ENCODE data around the gene MTF2.

Gene MTF2

DNA sequence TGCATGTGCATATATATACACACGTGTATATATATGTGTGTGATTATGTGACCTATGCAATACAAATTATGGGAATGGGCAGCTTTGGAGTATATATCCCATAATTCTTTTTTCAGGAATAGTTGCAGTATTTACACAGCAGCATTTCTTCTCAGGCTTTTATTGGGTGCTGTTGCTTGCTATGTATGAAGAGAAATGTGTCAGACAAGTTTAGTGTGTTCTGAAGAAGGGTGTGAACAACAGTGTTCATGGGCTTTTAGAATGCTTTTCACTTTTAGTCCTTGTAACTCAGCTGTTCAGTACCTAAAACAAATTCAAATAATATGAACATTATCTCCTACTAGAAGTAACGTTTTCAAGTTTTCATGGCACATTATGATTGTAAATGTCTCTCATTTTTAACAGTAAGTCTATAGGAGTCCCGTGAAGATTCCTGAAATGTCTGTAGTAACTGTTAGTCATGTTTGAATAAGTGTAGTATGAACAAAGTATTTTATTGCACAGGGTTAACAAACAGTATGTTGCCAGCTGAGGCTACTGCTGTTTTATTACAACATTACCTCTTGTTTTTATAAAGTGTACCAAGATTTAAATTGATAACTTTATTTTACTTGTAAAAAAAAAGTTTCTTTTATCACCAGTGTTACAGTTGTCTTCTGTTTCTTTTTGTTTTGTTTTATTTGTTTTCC is 58.7 kb downstream of the MTF2 start:
- Histone ChIP-seq H3K9ac (no peak overlapping the region), H3K79me2 (no peaks in the 10 kb centered on the region), H3K9me3 (ENCODE audit: control insufficient read depth, low read length) (no peaks in the 10 kb centered on the region), H3K36me3 (ENCODE audit: control insufficient read depth, insufficient read depth, low read length) (no peaks in the 10 kb centered on the region), H3K4me2 (ENCODE audit: low read length) (no peak overlapping the region), H3K4me1 (no peaks in the 10 kb centered on the region), H3K27ac (no peak overlapping the region), H3K27me3 (ENCODE audit: control insufficient read depth, insufficient read depth, low read length) (no peaks in the 10 kb centered on the region), H2AFZ (no peak overlapping the region), H3K4me3 (ENCODE audit: low read depth, low read length) (no peak overlapping the region)
- TF ChIP-seq, protein P1, sequence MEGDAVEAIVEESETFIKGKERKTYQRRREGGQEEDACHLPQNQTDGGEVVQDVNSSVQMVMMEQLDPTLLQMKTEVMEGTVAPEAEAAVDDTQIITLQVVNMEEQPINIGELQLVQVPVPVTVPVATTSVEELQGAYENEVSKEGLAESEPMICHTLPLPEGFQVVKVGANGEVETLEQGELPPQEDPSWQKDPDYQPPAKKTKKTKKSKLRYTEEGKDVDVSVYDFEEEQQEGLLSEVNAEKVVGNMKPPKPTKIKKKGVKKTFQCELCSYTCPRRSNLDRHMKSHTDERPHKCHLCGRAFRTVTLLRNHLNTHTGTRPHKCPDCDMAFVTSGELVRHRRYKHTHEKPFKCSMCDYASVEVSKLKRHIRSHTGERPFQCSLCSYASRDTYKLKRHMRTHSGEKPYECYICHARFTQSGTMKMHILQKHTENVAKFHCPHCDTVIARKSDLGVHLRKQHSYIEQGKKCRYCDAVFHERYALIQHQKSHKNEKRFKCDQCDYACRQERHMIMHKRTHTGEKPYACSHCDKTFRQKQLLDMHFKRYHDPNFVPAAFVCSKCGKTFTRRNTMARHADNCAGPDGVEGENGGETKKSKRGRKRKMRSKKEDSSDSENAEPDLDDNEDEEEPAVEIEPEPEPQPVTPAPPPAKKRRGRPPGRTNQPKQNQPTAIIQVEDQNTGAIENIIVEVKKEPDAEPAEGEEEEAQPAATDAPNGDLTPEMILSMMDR (IDR thresholded peaks at IDR 0.05) = no peak

DNA sequence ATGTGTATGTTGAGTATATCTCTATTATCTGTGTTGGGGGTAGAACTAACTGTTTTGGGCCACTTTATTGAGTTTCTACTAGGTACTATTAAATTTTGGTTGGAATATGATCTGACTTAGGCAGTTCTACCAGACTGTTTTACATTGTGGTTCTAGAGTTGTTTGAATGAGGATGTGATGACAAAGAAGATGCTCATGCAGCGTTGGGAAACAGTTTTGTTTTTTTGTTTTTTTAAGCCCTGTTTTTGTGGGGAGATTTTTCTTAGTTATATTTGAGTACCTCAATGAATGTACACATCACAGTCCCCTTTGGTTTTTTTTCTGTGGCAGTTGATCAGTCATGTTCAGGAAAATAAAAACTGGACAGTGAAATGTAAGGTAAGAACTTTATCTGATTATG is 61.0 kb downstream of the MTF2 start:
- H3K36me3 ChIP-seq (ENCODE audit: control insufficient read depth, insufficient read depth, low read length) = no peaks in the 10 kb centered on the region
- TF ChIP-seq, protein P1 (IDR thresholded peaks at IDR 0.05) = no peak
- H3K79me2 ChIP-seq = no peaks in the 10 kb centered on the region
- H3K27ac ChIP-seq = no peak overlapping the region
- no peaks in the 10 kb centered on the region for H3K27me3 ChIP-seq (ENCODE audit: control insufficient read depth, insufficient read depth, low read length)
- H2AFZ ChIP-seq = no peak overlapping the region
- H3K4me2 ChIP-seq (ENCODE audit: low read length) = no peak overlapping the region
- H3K9ac ChIP-seq = no peak overlapping the region
- H3K4me3 ChIP-seq (ENCODE audit: low read depth, low read length) = no peak overlapping the region
- no peaks in the 10 kb centered on the region for H3K4me1 ChIP-seq
- no peaks in the 10 kb centered on the region for H3K9me3 ChIP-seq (ENCODE audit: control insufficient read depth, low read length)

DNA sequence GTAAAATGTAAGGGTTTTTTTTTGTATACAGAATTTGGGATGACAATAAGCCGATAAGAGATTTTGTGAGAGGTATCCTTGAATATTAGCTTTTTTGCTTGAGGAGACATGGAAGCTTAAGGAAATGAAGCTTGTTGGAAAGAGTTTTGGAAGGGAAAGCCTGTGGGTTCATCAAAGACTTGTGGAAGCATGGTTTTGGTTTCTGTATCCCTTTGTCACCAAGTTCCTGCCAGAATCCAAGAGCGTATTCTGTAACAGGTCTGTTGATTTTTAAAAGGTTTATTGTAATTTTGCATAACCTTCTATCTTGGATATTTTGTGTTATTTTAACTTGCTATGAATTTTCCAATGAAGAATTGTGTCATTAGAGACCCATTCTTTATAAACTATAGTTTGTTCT is 63.1 kb downstream of the MTF2 start:
- H3K4me3 ChIP-seq (ENCODE audit: low read depth, low read length) = no peak overlapping the region
- no peaks in the 10 kb centered on the region for H3K4me1 ChIP-seq
- H3K36me3 ChIP-seq (ENCODE audit: control insufficient read depth, insufficient read depth, low read length) = no peaks in the 10 kb centered on the region
- H3K9ac ChIP-seq = no peak overlapping the region
- H3K27me3 ChIP-seq (ENCODE audit: control insufficient read depth, insufficient read depth, low read length) = no peaks in the 10 kb centered on the region
- H2AFZ ChIP-seq = no peak overlapping the region
- no peaks in the 10 kb centered on the region for H3K9me3 ChIP-seq (ENCODE audit: control insufficient read depth, low read length)
- no peaks in the 10 kb centered on the region for H3K79me2 ChIP-seq
- H3K4me2 ChIP-seq (ENCODE audit: low read length) = no peak overlapping the region
- TF ChIP-seq, protein P1 (IDR thresholded peaks at IDR 0.05) = no peak
- H3K27ac ChIP-seq = no peak overlapping the region

DNA sequence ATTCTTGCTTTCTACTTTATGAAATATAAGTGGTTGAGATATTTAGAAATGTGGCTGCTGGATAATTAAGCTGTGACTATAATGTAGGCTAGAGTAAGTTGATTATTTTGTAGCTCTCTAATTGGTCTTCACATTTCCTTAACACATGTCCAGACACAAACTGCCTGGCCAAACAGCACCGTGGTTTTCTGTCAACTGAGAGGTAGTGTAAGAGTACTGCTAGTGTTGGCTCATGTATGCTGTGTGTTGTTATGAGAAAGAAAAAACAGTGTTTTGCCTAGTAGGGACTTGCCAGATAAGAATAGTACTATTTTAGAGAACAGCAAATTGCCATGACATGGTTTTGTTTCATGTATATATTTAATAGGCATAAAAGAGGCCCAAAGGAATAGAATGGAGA is 64.1 kb downstream of the MTF2 start:
- Histone ChIP-seq H3K36me3 (ENCODE audit: control insufficient read depth, insufficient read depth, low read length) (no peaks in the 10 kb centered on the region), H3K9me3 (ENCODE audit: control insufficient read depth, low read length) (no peaks in the 10 kb centered on the region), H3K9ac (no peak overlapping the region), H3K4me3 (ENCODE audit: low read depth, low read length) (no peak overlapping the region), H3K79me2 (no peaks in the 10 kb centered on the region), H2AFZ (no peak overlapping the region), H3K4me1 (no peaks in the 10 kb centered on the region), H3K27ac (no peak overlapping the region), H3K4me2 (ENCODE audit: low read length) (no peak overlapping the region), H3K27me3 (ENCODE audit: control insufficient read depth, insufficient read depth, low read length) (no peaks in the 10 kb centered on the region)
- TF ChIP-seq, protein P1 (IDR thresholded peaks at IDR 0.05) = no peak

DNA sequence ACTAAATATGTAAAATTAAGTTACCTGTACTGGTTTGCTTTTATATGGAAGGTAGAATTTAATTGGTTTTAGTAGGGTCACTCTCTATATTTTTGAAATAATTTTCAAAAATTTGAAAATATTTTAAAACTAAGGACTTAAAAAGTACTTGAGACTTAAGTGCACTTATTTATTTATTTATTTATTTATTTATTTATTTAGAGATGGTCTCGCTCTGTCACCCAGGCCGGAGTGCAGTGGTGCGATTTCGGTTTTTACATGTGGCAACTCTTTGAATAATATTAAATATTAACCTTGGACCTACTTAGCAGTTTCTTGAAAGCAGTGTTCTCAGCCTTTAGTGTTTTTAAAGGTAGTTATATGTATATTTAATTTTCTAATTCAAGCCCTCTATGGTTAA is 64.7 kb downstream of the MTF2 start:
- no peak overlapping the region for H3K9ac ChIP-seq
- H3K9me3 ChIP-seq (ENCODE audit: control insufficient read depth, low read length) = no peaks in the 10 kb centered on the region
- no peak overlapping the region for H2AFZ ChIP-seq
- no peak overlapping the region for H3K4me2 ChIP-seq (ENCODE audit: low read length)
- no peaks in the 10 kb centered on the region for H3K79me2 ChIP-seq
- H3K36me3 ChIP-seq (ENCODE audit: control insufficient read depth, insufficient read depth, low read length) = no peaks in the 10 kb centered on the region
- no peaks in the 10 kb centered on the region for H3K27me3 ChIP-seq (ENCODE audit: control insufficient read depth, insufficient read depth, low read length)
- H3K4me1 ChIP-seq = no peaks in the 10 kb centered on the region
- H3K27ac ChIP-seq = no peak overlapping the region
- H3K4me3 ChIP-seq (ENCODE audit: low read depth, low read length) = no peak overlapping the region
- TF ChIP-seq, protein P1 (IDR thresholded peaks at IDR 0.05) = no peak

Data from parathyroid adenoma (tissue), 2 donors.